GM23248 (cell line): Measurements from ENCODE around the gene UPF1.

Experiments
- EZH2 ChIP-seq: fragments of 200-600 bp; sonication (generic); IDR thresholded peaks from 2 replicates; pipeline ENCODE4 v1.6.1; 2018; ENCODE audit warnings: antibody characterized with exemption, mild to moderate bottlenecking; ENCODE audit not compliant: insufficient read depth, poor library complexity, severe bottlenecking
- EZH2phosphoT487 ChIP-seq: fragments of 200-600 bp; sonication (generic); IDR thresholded peaks from 2 replicates; pipeline ENCODE4 v1.6.1; 2018; ENCODE audit warnings: antibody characterized with exemption, moderate library complexity, mild to moderate bottlenecking, low read depth; ENCODE audit not compliant: insufficient read depth

DNA sequence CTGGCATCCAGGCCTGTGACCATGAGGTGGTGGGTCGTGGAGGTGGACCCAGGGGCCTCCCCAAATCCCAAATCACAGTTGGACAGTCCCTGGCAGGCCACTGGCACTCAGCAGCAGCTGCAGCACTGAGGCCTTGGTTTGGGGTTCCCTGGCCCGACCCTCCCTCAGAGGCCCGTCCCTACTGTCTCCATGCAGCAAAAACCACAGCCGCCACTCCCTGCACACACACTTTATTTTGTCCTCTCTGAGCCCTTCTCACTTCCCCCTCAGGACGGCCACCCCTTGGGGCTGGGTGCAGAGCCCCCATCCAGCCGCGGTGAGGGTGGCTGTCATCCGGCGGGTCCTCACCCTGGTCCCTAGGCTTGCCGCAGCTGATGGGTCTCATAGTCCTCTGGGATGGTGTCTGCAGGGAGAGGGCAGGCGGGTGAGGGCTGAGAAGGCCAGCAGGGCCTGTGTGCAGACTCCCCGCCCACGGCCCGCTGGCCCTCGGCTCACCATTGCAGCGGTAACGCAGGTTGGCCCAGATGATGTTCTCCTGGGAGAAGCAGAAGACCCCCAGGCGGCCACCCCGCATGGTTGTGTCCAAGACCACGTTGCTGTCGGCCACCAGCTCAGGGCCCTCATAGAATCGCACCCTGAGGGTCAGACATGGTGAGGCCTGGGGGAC lies 49.1 kb upstream of the UPF1 start:
- no peak for TF ChIP-seq EZH2
- TF ChIP-seq EZH2phosphoT487: no peak
